SIG-M5 (cell line): ENCODE results near the gene VIPR2.
"Not testable (repeated sequence)": the region's sequence is repeated elsewhere in the genome, so short reads cannot be mapped to it uniquely, and the experiment has no call there.

Experiments used
- DNase-seq: peaks from one replicate; lab custom pipeline; 2025; lab: John Stamatoyannopoulos, UW

VIPR2 gene

DNA sequence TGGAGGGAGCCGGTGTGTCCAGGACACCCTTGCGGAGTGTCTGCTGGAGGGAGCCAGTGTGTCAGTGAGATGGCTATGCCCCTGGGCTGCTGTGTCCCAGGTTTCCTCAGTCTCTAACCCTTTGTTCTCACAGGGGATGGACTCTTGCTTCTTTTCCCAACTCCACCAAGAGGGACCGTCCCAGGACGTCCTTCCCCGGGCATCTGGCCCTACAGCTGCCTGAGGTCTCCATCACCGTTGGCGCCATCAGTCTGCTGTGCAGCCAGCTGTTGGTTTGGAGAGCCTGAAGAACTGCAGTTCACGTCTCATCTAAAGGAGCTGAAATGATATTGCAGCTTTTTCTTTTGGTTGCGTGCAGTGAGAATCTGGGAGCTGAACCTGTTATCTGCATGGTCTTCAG, 136.2 kb downstream of the VIPR2 start:
- DNase-seq: no peak

DNA sequence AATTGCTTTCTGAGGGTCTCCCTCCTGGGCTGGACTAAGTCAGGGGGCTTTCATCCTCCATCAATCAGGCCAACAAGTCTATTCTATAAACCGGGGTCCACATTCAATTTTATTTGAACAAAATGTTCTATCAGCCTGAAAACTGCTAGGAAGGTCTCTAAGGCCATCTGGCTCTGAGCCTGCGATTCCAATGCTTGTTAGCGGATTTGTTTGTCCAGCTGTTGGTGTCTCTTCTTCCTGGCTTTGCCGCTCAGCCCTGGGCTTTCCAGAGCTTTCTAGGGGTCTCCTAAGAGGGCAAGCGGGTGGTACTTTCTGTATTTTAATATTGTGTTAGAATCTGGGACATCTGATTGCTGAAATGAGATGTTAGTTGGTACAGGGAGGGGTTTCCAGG, 136.7 kb downstream of the VIPR2 start:
- DNase-seq: no peak

DNA sequence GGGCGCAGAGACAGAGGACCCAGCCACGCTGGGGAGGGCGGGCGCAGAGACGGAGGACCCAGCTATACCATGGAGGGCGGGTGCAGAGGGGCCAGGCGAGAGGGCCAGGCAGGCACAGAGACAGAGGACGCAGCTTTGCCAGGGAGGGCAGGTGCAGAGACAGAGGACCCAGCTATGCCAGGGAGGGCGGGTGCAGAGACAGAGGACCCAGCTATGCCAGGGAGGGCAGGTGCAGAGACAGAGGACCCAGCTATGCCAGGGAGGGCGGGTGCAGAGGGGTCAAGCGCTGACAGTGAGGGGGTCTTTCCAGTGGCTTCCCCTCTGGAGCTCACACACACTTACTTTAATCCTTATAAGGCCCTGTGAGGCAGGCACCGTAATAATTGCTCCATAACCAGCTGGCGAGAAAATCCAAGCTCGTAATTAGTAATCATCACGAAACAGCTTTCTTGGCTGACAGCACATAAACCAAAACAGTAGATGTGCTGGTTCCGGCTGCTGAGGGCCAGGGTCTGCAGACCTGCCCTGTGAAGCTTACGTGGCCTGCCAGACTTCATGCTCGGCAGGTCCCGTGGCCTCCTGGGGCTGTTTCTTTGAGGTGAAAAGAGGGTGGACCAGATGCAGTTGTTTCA, 137.2 kb downstream of the VIPR2 start:
- no peak for DNase-seq

DNA sequence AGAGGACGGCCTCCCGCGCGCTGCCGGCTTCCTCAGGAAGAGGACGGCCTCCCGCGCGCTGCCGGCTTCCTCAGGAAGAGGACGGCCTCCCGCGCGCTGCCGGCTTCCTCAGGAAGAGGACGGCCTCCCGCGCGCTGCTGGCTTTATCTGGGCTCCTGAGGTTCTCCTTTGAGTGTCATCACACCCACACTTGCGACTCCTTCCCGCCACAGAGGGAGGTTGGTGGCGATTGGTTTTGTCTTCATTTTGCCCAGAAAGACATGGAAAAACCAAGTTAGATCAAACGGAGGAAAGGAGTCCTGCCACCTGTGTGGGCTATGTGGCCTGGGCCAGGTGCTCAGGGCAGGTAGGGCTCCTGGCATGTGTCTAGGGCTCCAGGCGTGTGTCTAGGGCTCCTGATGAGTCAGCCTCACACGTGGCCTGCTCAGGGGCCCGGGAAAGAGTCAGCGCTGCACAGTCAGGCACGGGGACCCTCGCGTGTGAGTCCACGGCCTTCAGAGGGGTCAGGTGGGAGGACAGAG, 138.0 kb downstream of the VIPR2 start:
- DNase-seq: no peak

DNA sequence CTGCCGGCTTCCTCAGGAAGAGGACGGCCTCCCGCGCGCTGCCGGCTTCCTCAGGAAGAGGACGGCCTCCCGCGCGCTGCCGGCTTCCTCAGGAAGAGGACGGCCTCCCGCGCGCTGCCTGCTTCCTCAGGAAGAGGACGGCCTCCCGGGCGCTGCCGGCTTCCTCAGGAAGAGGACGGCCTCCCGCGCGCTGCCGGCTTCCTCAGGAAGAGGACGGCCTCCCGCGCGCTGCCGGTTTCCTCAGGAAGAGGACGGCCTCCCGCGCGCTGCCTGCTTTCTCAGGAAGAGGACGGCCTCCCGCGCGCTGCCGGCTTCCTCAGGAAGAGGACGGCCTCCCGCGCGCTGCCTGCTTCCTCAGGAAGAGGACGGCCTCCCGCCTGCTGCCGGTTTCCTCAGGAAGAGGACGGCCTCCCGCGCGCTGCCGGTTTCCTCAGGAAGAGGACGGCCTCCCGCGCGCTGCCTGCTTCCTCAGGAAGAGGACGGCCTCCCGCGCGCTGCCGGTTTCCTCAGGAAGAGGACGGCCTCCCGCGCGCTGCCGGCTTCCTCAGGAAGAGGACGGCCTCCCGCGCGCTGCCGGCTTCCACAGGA, 138.6 kb downstream of the VIPR2 start:
- DNase-seq: not testable (repeated sequence)

DNA sequence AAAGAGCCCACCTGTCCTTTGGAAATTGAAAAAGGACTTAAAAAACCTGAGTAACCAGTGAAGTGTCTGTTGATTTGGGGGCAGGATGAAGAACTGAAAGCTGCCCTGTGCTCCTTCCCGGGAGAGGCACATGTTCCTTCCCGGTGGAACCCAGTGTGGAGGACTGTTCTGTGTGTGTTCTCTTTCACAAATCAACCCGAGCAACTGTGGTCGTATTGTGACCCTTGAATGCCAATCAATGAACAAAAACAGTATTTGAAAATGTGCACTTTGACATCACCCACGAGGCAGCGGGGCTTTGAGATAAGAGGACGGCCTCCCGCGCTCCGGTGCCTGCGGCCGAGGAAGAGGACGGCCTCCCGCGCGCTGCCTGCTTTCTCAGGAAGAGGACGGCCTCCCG, 139.0 kb downstream of the VIPR2 start:
- no peak for DNase-seq

DNA sequence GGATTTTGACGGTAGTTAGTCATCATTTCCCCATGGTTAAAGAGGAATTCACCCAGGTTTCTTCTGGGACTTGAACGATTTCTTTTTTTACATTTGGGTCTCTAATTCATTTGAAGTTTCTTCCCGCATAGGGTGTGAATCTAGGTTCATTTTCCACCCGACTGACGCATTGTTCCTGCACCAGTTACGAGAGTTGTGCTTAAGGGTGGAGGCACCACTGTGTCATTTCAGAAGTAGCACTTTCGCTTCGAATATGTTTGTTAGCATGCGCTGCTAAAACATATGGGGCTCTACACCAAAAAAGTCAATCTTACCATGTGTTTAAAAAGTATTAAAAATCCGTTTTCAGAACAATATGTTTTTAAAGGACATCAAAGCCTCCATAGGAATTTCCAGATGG, 140.3 kb downstream of the VIPR2 start:
- DNase-seq: no peak

- DNase-seq: no peak
Measured at GRCh38 chr7:159001811-159002210, 142.9 kb downstream of the VIPR2 start.

GRCh38 chr7:159000859-159001435, 143.7 kb downstream of the VIPR2 start:
- DNase-seq: no peak

- no peak for DNase-seq
Measured at GRCh38 chr7:159000070-159000469, 144.6 kb downstream of the VIPR2 start.

GRCh38 chr7:158999496-158999895, 145.2 kb downstream of the VIPR2 start:
- no peak for DNase-seq

DNA sequence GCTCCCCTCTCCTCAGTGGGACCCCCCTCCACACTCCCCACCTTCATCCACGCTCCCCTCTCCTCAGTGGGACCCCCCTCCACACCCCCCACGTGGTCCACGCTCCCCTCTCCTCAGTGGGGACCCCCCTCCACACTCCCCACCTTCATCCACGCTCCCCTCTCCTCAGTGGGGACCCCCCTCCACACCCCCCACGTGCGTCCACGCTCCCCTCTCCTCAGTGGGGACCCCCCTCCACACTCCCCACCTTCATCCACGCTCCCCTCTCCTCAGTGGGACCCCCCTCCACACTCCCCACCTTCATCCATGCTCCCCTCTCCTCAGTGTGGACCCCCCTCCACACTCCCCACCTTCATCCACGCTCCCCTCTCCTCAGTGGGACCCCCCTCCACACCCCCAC, 146.4 kb downstream of the VIPR2 start:
- DNase-seq: not testable (repeated sequence)

GRCh38 chr7:158997471-158997870, 147.2 kb downstream of the VIPR2 start:
- DNase-seq: no peak

- DNase-seq: no peak
Measured at GRCh38 chr7:158997110-158997453, 147.6 kb downstream of the VIPR2 start.

GRCh38 chr7:158996214-158997109, 148.2 kb downstream of the VIPR2 start:
- DNase-seq: no peak

DNA sequence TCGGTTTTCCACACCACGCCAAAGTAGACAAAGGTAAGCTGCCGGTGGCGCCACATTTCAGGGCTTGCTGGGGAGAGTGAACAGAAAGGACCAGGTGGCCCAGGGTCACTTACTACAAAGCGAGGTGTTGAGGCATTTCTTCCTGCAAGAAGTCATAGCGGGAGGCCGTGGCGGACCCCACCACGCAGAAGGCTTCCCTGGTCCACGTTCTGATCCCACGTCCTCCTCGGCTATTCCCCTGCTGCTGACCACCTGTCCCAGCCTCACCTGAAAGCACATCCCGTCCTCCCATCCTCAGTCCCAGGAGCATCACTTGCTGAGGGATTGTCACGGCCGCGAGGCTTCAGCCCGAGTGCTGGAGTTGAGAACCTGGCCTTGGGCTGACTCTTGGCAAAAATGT, 149.2 kb downstream of the VIPR2 start:
- no peak for DNase-seq

- no peak for DNase-seq
Measured at GRCh38 chr7:158994687-158995086, 150.0 kb downstream of the VIPR2 start.

DNA sequence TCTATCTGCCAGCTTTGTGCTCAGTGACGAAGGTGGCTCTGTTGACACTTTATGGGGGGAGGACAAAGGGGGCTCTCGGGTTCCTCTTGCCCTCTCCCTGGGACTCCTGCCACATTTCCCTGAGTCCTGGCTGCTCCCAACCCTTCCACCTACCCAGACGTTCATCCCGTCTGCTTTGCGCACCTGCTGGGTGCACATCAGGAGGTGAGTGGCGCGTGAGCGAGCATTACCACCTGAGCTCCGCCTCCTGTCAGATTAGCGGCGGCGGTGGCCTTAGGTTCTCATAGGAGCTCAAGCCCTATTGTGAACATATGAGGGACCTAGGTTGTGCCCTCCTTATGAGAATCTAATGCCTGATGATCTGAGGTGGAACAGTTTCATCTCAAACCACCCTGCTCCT, 151.1 kb downstream of the VIPR2 start:
- no peak for DNase-seq

GRCh38 chr7:158992759-158993158, 151.9 kb downstream of the VIPR2 start:
- DNase-seq: no peak

- DNase-seq: no peak
Measured at GRCh38 chr7:158991824-158992621, 152.6 kb downstream of the VIPR2 start.

GRCh38 chr7:158988996-158989395, 155.7 kb downstream of the VIPR2 start:
- no peak for DNase-seq
